ENCODE measurements around the gene CDK14.

The CDK14 gene

GRCh38 chr7:90701771-90702170 is 105.7 kb downstream of the CDK14 start:
- H3F3A ChIP-seq (ENCODE audit: insufficient read depth, low read length): no peaks in the 10 kb centered on the region
- H3K27me3 ChIP-seq (replicated peaks; ENCODE audit: insufficient read depth, low read length): no peaks in the 10 kb centered on the region
- no peak overlapping the region for H3K4me3 ChIP-seq (ENCODE audit: low read length)
- no peaks in the 10 kb centered on the region for H3K36me3 ChIP-seq (replicated peaks; ENCODE audit: insufficient read depth, low read length)
- no peaks in the 10 kb centered on the region for H3K9me2 ChIP-seq (replicated peaks; ENCODE audit: insufficient read depth, low read length)
- no peaks in the 10 kb centered on the region for H3K79me2 ChIP-seq (ENCODE audit: low read length)
- no peaks in the 10 kb centered on the region for H3K4me1 ChIP-seq (ENCODE audit: low read length)
- TF ChIP-seq EZH2 (optimal IDR thresholded peaks at IDR 0.05; ENCODE audit: low read depth, low read length): no peak
- TF ChIP-seq EZH2phosphoT487 (IDR thresholded peaks at IDR 0.05; ENCODE audit: low read length): no peak
- no peak for TF ChIP-seq CTCF (IDR thresholded peaks at IDR 0.05; ENCODE audit: low read length)
- no peaks in the 10 kb centered on the region for H4K20me1 ChIP-seq (ENCODE audit: insufficient read depth, low read length)
- DNase-seq: no peak
- H3K27ac ChIP-seq (ENCODE audit: low read length): no peak overlapping the region
- H3K9me3 ChIP-seq (replicated peaks; ENCODE audit: insufficient read depth, low read length): no peaks in the 10 kb centered on the region
- no peak overlapping the region for H3K9ac ChIP-seq (ENCODE audit: low read length)
- no peak overlapping the region for H3K4me2 ChIP-seq (ENCODE audit: low read depth, low read length)
- H2AFZ ChIP-seq (ENCODE audit: low read length): no peak overlapping the region

DNA sequence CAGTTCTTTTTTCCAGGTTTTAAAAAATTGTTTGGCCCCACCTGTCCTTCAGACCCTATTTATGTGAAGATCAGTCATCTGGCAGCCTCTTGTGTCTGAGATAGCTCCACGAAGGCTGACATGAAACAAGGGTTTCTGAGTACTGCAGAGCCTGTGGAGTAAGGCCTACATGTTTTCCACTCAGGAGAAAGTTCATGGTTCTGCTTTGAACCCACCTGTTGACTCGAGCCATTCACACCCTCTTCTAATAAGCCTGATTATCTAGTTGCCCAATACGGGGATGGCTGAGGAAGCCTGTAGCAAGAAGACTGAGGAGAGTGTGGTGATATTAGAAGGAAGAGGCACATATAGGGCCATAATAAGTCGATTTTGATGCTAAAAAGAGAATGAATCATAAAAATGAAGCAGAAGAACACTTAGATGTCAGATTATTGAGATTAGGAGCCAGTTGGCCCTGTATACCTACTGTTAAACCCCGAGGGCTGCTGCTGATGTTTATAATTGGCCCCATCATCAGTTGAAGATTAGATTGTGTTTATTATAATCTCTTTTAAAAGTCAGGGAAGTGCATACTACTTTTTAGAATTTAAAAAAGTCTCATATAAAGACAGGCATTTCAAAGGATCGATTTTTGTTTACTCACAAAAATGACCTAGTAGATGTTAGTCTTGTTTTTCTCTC is 109.4 kb downstream of the CDK14 start:
- Histone ChIP-seq H4K20me1 (ENCODE audit: insufficient read depth, low read length) (no peaks in the 10 kb centered on the region), H3K4me1 (ENCODE audit: low read length) (peaks cover 12% of the 10 kb centered on the region), H3K9me2 (replicated peaks; ENCODE audit: insufficient read depth, low read length) (no peaks in the 10 kb centered on the region), H3K9ac (ENCODE audit: low read length) (no peak overlapping the region), H3K27ac (ENCODE audit: low read length) (no peak overlapping the region), H3F3A (ENCODE audit: insufficient read depth, low read length) (peaks cover 24% of the 10 kb centered on the region), H3K4me2 (ENCODE audit: low read depth, low read length) (no peak overlapping the region), H3K9me3 (replicated peaks; ENCODE audit: insufficient read depth, low read length) (no peaks in the 10 kb centered on the region), H2AFZ (ENCODE audit: low read length) (no peak overlapping the region), H3K79me2 (ENCODE audit: low read length) (peaks cover 22% of the 10 kb centered on the region), H3K27me3 (replicated peaks; ENCODE audit: insufficient read depth, low read length) (no peaks in the 10 kb centered on the region), H3K4me3 (ENCODE audit: low read length) (no peak overlapping the region), H3K36me3 (replicated peaks; ENCODE audit: insufficient read depth, low read length) (no peaks in the 10 kb centered on the region)
- DNase-seq: no peak
- TF ChIP-seq EZH2 (optimal IDR thresholded peaks at IDR 0.05; ENCODE audit: low read depth, low read length) (no peak), EZH2phosphoT487 (IDR thresholded peaks at IDR 0.05; ENCODE audit: low read length) (no peak), CTCF (IDR thresholded peaks at IDR 0.05; ENCODE audit: low read length) (no peak)

DNA sequence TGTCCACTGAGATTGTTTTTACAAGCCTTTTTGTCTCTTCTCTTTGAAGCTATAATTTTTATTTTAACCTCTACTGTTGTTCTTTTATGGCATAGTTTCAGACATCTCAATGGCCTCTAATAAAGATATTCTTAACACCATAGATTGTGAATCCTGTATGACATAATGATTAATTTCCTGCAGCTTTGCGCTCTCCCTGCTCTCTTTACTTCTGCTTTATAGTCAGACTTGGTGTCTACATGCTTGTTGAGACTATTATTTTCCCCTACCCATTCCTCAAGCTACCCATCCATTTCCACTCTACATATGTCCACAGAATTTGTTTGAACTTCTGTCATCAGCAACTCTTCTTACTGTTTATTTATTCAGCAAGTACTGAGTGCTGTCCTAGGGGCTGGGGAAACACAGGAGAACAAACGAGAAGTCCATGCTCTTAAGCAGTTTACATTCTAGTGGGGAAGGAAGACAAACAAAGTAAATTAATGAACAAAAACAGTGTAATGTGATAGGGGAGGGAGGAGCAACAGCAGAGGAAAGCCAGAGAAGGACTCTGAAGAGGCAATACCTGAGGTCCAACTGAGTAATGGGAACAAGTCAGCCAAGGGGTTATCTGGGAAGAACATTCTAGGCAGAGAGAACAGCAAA is 110.1 kb downstream of the CDK14 start:
- H3K4me1 ChIP-seq (ENCODE audit: low read length): peaks cover 12% of the 10 kb centered on the region
- no peaks in the 10 kb centered on the region for H4K20me1 ChIP-seq (ENCODE audit: insufficient read depth, low read length)
- peaks cover 28% of the 10 kb centered on the region for H3K79me2 ChIP-seq (ENCODE audit: low read length)
- H3K9ac ChIP-seq (ENCODE audit: low read length): no peak overlapping the region
- H3K27me3 ChIP-seq (replicated peaks; ENCODE audit: insufficient read depth, low read length): no peaks in the 10 kb centered on the region
- no peak overlapping the region for H2AFZ ChIP-seq (ENCODE audit: low read length)
- H3K4me3 ChIP-seq (ENCODE audit: low read length): no peak overlapping the region
- H3K27ac ChIP-seq (ENCODE audit: low read length): no peak overlapping the region
- H3F3A ChIP-seq (ENCODE audit: insufficient read depth, low read length): peaks cover 31% of the 10 kb centered on the region
- no peaks in the 10 kb centered on the region for H3K36me3 ChIP-seq (replicated peaks; ENCODE audit: insufficient read depth, low read length)
- TF ChIP-seq EZH2phosphoT487 (IDR thresholded peaks at IDR 0.05; ENCODE audit: low read length) (no peak), EZH2 (optimal IDR thresholded peaks at IDR 0.05; ENCODE audit: low read depth, low read length) (no peak), CTCF (IDR thresholded peaks at IDR 0.05; ENCODE audit: low read length) (no peak)
- no peaks in the 10 kb centered on the region for H3K9me2 ChIP-seq (replicated peaks; ENCODE audit: insufficient read depth, low read length)
- DNase-seq: no peak
- no peaks in the 10 kb centered on the region for H3K9me3 ChIP-seq (replicated peaks; ENCODE audit: insufficient read depth, low read length)
- H3K4me2 ChIP-seq (ENCODE audit: low read depth, low read length): no peak overlapping the region
